ENCODE data around the gene CRACDL. TPM values are rescaled to one million over a fixed set of nuclear protein-coding genes. Genes with fewer than 3 reads are reported as not detected.

CRACDL gene
- total RNA-seq, 8 experiments from 2014 or later, result 0.11 to 5.5 (median 0.64) TPM; not detected in 2

DNA sequence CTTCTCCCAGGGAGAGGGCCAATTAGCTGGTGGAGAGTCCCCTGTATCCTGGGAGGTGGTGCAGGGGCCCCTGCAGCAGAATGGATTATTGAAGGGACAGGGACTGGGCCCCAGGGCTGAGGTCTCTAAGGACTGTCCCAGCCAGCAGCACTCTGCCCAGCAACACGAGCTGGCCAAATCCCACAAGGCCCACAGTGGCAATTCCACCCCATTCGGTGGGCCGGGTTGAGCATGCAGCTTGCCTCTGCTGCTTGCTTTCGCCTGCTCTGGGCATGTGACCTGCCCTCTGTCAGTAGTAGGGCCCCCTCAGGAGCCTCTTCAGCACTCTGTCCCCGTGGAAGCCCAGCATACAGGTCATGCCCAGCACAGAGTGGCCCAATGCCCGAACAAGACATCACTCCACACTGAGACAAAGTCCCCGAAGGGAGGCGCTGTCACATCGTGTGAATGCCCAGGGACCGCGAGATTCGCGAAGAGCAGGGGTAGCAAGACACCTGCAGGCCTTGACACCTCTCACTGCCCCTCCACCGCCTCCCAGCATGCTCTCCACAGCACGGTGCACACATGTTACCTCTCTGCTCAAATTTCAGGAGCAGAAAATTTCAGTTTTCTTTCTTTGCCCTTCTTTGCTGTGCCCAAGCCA is 65.4 kb downstream of the CRACDL start:
- no peak overlapping the region for H3K4me3 ChIP-seq
- H3K27ac ChIP-seq, result no peak overlapping the region
- in situ Hi-C loops (cut with MboI; ENCODE audit: low pct_unique_long_range_greater_than_20kb in 2 of 9, low sequenced_read_pairs in 9 of 9, unreplicated experiment in 9 of 9), result no loop called here
- no peaks in the 10 kb centered on the region for H3K4me1 ChIP-seq (replicated peaks in 1 of 2)
- no peak for ATAC-seq (replicated peaks in 6 of 8)
- WGBS, 10 experiments, result 80 to 92% (median 84%) methylated on average over 7 to 13 of the region's 15 CpGs; no CpG with 5 or more reads in 5 of the 10 experiments

DNA sequence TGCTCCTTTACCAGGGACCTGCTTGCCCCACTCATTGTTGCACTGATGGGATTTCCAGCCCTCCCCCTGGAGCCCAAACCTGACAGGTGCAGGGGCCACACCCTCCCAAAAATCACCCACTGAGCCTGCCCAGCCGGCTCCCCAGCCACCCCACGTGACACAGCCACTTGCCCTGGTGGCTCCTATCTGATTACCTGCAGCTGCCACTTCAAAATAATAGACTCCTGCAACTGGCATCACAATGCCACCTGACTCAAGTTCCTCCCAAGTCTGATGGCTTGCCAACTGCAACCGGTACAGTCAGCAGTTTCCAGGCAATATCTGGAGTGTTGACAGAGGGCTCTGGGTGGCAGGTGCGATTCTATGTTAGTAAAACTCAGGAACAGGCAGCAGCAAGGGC is 66.2 kb downstream of the CRACDL start:
- ATAC-seq (replicated peaks in 6 of 8), result peak in 1 of 8 experiments; percentile 54
- Histone ChIP-seq H3K4me1 (replicated peaks in 1 of 2) (no peaks in the 10 kb centered on the region), H3K4me3 (no peak overlapping the region), H3K27ac (no peak overlapping the region)
- 14 to 100% (median 82%) methylated on average over 1 to 3 of the region's 4 CpGs; no CpG with 5 or more reads in 2 of the 10 experiments for WGBS, 10 experiments
- in situ Hi-C loops (cut with MboI; ENCODE audit: low pct_unique_long_range_greater_than_20kb in 2 of 9, low sequenced_read_pairs in 9 of 9, unreplicated experiment in 9 of 9), result no loop called here

DNA sequence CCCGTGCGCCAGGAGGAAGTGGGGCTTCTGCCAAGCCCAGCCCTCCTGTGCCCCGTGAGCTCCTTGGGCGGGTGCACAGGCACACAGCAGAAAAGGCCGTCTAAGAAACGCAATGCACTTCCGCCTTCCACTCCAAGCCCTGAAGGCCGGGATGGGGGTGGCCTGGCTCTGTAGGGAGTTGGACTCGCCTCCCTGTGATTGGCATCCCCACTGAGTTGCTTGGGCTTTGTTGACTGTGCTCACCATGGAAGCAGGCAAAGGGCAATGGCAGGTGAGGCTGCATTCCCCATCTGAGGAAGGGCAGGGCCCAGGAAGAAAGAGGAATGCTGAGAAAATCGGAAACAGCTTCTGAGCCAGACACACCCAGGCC is 66.8 kb downstream of the CRACDL start:
- no peak overlapping the region for H3K27ac ChIP-seq
- WGBS, 10 experiments, result 76 to 88% (median 86%) methylated on average over 2 to 9 of the region's 10 CpGs; no CpG with 5 or more reads in 7 of the 10 experiments
- no peak overlapping the region for H3K4me3 ChIP-seq
- in situ Hi-C loops (cut with MboI; ENCODE audit: low pct_unique_long_range_greater_than_20kb in 2 of 9, low sequenced_read_pairs in 9 of 9, unreplicated experiment in 9 of 9), result no loop called here
- no peaks in the 10 kb centered on the region for H3K4me1 ChIP-seq (replicated peaks in 1 of 2)
- ATAC-seq (replicated peaks in 6 of 8), result peak in 3 of 8 experiments; percentile 45 to 71 (median 64)

DNA sequence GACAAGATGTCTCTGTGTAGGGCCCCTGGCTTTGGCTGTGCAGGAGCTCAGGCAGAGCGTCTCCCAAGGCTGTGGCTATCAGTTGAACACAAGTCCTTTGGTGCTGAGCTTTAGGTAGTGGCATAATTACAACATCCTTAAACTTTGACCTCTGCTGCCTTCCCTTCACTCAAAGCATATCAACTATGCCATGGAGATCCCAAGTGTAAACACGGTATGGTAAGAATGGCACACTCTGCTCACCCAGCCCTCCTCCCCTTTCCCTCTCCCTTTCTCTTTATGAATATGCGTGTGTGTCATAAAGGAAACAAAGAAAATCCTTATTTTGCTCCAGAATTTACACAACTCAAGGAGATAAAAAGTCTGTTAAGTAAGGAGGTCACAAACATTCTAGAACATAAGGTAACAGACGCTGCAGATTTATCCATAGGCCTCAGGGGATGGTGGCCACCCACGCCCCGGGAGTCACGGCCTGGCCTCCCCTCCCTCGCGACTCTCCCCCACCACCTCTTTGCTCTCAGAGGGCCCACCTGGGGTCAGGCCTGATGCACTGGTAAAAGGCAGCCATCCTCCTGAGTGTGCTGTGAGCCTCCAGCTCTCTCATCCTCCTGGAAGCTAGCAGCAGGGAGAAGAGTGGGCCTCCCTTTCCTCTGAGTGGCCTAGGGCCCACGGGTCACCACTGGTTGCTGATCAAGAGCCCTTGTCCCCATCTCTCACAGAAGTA is 67.3 kb downstream of the CRACDL start:
- WGBS, 10 experiments, result 25 to 100% (median 69%) methylated on average over 1 to 4 of the region's 10 CpGs; no CpG with 5 or more reads in 6 of the 10 experiments
- peak in 3 of 8 experiments; percentile 72 to 80 (median 79) for ATAC-seq (replicated peaks in 6 of 8)
- Histone ChIP-seq H3K4me1 (replicated peaks in 1 of 2) (no peaks in the 10 kb centered on the region), H3K4me3 (no peak overlapping the region), H3K27ac (no peak overlapping the region)
- in situ Hi-C loops (cut with MboI; ENCODE audit: low pct_unique_long_range_greater_than_20kb in 2 of 9, low sequenced_read_pairs in 9 of 9, unreplicated experiment in 9 of 9), result no loop called here

DNA sequence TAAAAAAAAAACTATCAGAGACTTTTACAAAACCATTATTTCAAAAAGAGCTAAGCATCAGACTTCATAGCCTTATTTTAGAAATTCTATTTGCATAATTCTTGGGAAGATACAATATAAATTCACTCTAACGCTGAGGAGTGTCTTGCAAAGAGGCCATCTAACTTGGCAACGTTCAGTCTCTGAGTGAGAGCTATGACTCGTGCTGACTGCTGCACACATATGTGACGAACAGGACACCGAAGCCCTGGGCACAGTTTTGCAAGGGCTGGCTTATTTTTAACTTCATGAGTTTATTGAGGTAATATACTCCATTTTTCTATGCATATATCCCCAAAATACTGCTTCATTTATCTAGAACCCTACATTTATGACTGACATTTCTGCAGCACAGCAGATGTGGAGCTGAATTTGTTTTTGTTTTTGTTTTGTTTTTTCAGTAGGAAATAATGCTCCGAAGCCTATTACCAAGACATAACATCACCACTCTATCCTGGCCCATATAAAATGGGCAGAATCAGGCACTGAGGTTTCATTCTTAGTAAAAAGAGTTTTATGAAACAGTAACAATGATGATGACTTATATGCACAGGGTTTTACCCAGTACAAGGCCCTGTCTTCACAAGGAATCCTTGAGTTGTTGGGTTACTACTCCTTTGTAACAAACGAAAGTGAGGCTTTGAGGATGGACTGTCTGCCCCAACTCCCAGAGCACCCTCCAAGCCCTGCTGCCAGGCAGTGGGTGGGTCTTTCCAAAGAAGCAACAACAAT is 68.3 kb downstream of the CRACDL start:
- in situ Hi-C loops (cut with MboI; ENCODE audit: low pct_unique_long_range_greater_than_20kb in 2 of 9, low sequenced_read_pairs in 9 of 9, unreplicated experiment in 9 of 9), result no loop called here

DNA sequence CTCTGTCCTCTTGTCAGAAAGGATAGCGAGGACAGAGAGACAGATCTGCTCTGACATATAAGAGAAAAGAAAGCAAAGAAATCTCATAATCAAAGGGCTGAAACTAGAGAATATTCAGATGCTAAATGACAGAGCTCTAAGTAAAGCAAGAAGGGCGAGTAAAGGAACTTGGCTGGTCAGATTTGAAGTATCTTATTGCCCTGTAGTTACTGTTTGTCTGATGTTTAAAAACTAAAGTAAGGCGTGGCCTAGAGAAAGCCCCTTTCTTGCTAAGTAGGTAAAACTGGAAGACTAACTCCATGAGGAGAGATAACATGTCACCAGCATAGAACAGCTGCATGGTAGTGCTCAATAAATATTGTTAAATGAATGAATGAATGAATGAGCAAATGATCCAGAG is 70.0 kb downstream of the CRACDL start:
- Histone ChIP-seq H3K27ac (no peak overlapping the region), H3K4me1 (replicated peaks in 1 of 2) (no peaks in the 10 kb centered on the region), H3K4me3 (no peak overlapping the region)
- WGBS, 10 experiments, result 23 to 100% (median 60%) methylated on average over 1 to 3 of the region's 3 CpGs; no CpG with 5 or more reads in 1 of the 10 experiments
- in situ Hi-C loops (cut with MboI; ENCODE audit: low pct_unique_long_range_greater_than_20kb in 2 of 9, low sequenced_read_pairs in 9 of 9, unreplicated experiment in 9 of 9), result no loop called here
- ATAC-seq (replicated peaks in 6 of 8), result no peak

More for the DNA sequence above, 68.3 kb downstream of the CRACDL start:
- 25 to 92% (median 80%) methylated on average over 2 to 6 of the region's 7 CpGs; no CpG with 5 or more reads in 1 of the 10 experiments for WGBS, 10 experiments
- ATAC-seq (replicated peaks in 6 of 8), result no peak
- Histone ChIP-seq H3K27ac (no peak overlapping the region), H3K4me1 (replicated peaks in 1 of 2) (no peaks in the 10 kb centered on the region), H3K4me3 (no peak overlapping the region)

DNA sequence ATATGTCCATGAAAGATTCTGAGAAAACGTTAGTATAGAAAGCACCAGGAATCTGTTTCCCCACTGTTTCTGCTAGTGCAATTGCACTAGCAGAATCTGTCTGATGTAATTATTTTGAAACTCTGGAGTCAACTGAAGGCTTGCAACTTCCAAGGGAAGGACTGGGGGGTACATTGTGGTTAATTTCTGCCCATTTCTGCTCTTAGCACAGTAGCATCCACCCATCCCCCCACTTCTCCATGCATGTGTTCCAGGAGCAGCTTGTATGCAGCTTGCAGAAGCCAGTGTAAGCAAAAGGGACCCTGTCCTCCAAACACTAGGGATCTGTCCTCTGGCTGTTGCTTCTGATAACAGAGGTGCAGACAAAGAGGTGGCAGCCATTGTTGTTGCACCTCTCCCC is 74.4 kb downstream of the CRACDL start:
- ATAC-seq (replicated peaks in 6 of 8), result no peak
- Histone ChIP-seq H3K27ac (no peak overlapping the region), H3K4me1 (replicated peaks in 1 of 2) (no peaks in the 10 kb centered on the region), H3K4me3 (no peak overlapping the region)
- in situ Hi-C loops (cut with MboI; ENCODE audit: low pct_unique_long_range_greater_than_20kb in 2 of 9, low sequenced_read_pairs in 9 of 9, unreplicated experiment in 9 of 9), result no loop called here
- WGBS, 10 experiments, result 29 to 86% (median 67%) methylated on average over 1 of the region's 1 CpG; no CpG with 5 or more reads in 3 of the 10 experiments

DNA sequence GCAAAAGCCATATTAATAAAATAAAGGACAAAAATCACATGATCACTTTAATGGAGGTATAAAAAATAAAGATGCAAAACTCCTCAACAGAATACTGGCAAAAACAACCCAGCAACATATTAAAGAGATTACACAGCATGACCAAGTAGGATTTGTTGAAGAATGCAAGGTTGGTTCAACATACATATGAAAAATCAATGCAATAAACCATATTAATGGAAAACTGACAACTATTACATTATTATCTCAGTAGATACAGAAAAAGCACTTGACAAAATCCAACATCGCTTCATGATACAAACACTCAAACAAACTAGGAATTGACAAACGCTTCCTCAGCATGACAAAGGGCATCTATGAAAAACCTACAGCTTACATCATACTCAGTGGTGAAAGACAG is 76.7 kb downstream of the CRACDL start:
- no peak for ATAC-seq (replicated peaks in 6 of 8)
- WGBS, 10 experiments, result 23 to 94% (median 80%) methylated on average over 1 to 2 of the region's 2 CpGs; no CpG with 5 or more reads in 2 of the 10 experiments
- Histone ChIP-seq H3K4me1 (replicated peaks in 1 of 2) (no peaks in the 10 kb centered on the region), H3K4me3 (no peak overlapping the region), H3K27ac (no peak overlapping the region)
- in situ Hi-C loops (cut with MboI; ENCODE audit: low pct_unique_long_range_greater_than_20kb in 2 of 9, low sequenced_read_pairs in 9 of 9, unreplicated experiment in 9 of 9), result no loop called here

DNA sequence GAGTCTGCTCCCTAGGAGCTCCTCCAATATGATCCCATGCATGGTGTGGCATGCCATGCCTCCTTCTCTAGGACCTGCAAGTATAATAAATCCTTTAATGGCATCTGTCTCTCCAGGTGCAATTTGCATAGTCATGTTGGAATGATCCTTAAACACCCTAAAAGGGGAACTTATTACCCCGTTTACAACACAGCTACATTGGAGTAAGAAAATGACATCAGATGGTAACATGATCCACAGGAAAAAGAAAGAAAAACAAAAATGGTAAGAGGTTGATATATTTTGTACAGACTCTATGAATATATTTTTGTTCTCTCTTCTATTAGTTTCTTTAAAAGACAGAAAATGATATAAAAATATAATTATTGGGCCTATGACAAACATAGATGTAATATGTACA is 79.0 kb downstream of the CRACDL start:
- 0 to 86% (median 57%) methylated on average over 1 of the region's 1 CpG; no CpG with 5 or more reads in 5 of the 10 experiments for WGBS, 10 experiments
- ATAC-seq (replicated peaks in 6 of 8), result no peak
- in situ Hi-C loops (cut with MboI; ENCODE audit: low pct_unique_long_range_greater_than_20kb in 2 of 9, low sequenced_read_pairs in 9 of 9, unreplicated experiment in 9 of 9), result no loop called here
- Histone ChIP-seq H3K4me3 (no peak overlapping the region), H3K4me1 (replicated peaks in 1 of 2) (no peaks in the 10 kb centered on the region), H3K27ac (no peak overlapping the region)

DNA sequence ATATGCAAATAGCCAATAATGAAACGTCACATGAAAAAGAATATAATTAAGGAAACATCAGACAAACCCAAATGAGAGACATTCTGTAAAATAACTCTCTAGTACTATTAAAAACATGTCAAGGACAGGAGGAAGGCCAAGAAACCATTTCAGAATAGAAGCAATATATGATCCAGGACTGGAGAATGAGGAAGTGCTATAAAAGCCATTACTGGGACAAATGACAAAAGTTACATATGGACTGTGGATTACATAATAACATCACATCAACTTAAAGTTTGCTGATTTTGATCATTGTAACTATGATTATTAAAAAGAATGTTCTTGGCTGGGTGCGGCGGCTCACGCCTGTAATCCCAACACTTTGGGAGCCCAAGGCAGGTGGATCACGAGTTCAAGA is 81.3 kb downstream of the CRACDL start:
- H3K27ac ChIP-seq, result no peak overlapping the region
- H3K4me1 ChIP-seq (replicated peaks in 1 of 2), result no peaks in the 10 kb centered on the region
- ATAC-seq (replicated peaks in 6 of 8), result no peak
- whole genome bisulfite sequencing, 10 experiments, result 0 to 100% (median 85%) methylated on average over 1 to 5 of the region's 5 CpGs; no CpG with 5 or more reads in 1 of the 10 experiments
- in situ Hi-C loops (cut with MboI; ENCODE audit: low pct_unique_long_range_greater_than_20kb in 2 of 9, low sequenced_read_pairs in 9 of 9, unreplicated experiment in 9 of 9), result no loop called here
- no peak overlapping the region for H3K4me3 ChIP-seq

DNA sequence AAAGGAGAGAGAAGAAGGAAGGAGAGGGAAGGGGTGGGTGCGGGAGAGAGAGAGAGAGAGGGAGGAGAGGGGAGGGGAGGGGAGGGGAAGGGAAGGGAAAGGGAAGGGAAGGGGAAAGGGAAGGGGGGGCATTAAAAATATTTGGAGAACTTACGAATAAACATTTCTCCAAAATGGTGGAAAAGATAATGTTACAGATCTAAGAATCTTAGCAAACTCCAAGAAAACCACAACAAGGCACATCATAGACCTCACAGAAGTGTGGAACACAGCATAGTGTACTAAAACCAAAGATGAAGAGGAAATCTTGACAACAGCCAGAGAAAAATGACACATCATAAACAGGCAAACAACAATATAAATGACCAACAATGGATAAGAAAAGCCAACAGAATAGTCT is 83.1 kb downstream of the CRACDL start:
- Histone ChIP-seq H3K4me1 (replicated peaks in 1 of 2) (no peaks in the 10 kb centered on the region), H3K4me3 (no peak overlapping the region), H3K27ac (no peak overlapping the region)
- in situ Hi-C loops (cut with MboI; ENCODE audit: low pct_unique_long_range_greater_than_20kb in 2 of 9, low sequenced_read_pairs in 9 of 9, unreplicated experiment in 9 of 9), result no loop called here
- 40 to 60% (median 60%) methylated on average over 1 to 2 of the region's 2 CpGs; no CpG with 5 or more reads in 7 of the 10 experiments for WGBS, 10 experiments
- no peak for ATAC-seq (replicated peaks in 6 of 8)

DNA sequence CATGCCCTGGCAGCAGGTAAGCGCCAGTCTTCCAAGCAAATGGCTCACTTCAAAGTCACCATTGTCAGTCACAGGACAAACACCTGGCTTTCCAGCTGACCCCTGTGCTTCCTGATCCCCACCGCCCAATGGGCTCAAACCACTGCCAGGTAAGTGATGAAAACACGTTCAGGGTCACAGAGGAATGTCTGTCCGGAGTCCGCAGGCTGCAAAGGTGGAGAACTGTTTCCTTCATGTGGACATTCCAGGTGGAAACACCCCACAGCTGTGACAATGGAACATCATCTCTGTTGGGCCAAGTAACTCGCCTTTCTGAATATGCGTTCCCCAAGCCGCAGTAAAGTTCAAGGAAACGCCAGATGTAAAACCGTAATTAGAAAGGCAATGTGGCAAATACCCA is 86.0 kb downstream of the CRACDL start:
- ATAC-seq (replicated peaks in 6 of 8), result no peak
- Histone ChIP-seq H3K4me3 (no peak overlapping the region), H3K27ac (no peak overlapping the region), H3K4me1 (replicated peaks in 1 of 2) (no peaks in the 10 kb centered on the region)
- 63 to 100% (median 78%) methylated on average over 1 to 8 of the region's 10 CpGs; no CpG with 5 or more reads in 2 of the 10 experiments for WGBS, 10 experiments
- in situ Hi-C loops (cut with MboI; ENCODE audit: low pct_unique_long_range_greater_than_20kb in 2 of 9, low sequenced_read_pairs in 9 of 9, unreplicated experiment in 9 of 9), result no loop called here

DNA sequence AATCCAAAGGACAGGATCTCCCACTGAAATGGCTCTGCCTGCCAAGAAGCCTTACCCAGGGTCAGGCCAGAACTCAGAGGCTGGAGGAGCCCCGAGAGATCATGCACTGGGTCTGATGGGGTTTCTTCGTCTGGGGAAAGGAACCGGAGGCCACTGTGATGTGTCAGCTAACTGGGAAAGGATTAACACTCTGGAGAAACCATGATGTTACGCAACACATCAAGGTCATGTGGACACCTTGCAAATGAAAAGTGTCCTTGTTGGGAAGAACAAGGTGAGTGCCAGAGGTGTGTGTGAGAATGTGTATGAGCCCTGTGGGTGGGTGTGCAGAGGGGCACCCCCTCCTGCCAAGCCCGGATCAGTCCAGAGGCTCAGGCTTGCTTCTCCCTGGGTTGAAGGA is 86.9 kb downstream of the CRACDL start:
- H3K4me3 ChIP-seq, result no peak overlapping the region
- H3K27ac ChIP-seq, result no peak overlapping the region
- 75 to 100% (median 83%) methylated on average over 1 to 2 of the region's 5 CpGs; no CpG with 5 or more reads in 6 of the 10 experiments for WGBS, 10 experiments
- no peaks in the 10 kb centered on the region for H3K4me1 ChIP-seq (replicated peaks in 1 of 2)
- in situ Hi-C loops (cut with MboI; ENCODE audit: low pct_unique_long_range_greater_than_20kb in 2 of 9, low sequenced_read_pairs in 9 of 9, unreplicated experiment in 9 of 9), result loop anchor here in 7 of 9 experiments (25.0 kb wide), 2 partner anchors 187 to 213 kb away; no protein-coding TSS in a partner anchor
- no peak for ATAC-seq (replicated peaks in 6 of 8)

Data from motor neuron (in vitro differentiated cells).